Inferior parietal cortex (tissue), 1 donor: Measurements from ENCODE around the gene IRX4.
"Not testable (repeated sequence)": the region's sequence is repeated elsewhere in the genome, so short reads cannot be mapped to it uniquely, and the experiment has no call there.

ENCODE experiments used
- DNase-seq: peaks from one replicate; pipeline ENCODE4 v3.0.0-alpha.2; 2016; ENCODE audit errors: extremely low spot score

Gene IRX4

GRCh38 chr5:1856596-1857255, 26.0 kb downstream of the IRX4 start:
- DNase-seq, result no peak

- DNase-seq, result no peak
These were observed 27.1 kb downstream of the IRX4 start for GRCh38 chr5:1855596-1855995.

GRCh38 chr5:1855075-1855474, 27.6 kb downstream of the IRX4 start:
- no peak for DNase-seq

- no peak for DNase-seq
These were observed 29.2 kb downstream of the IRX4 start for GRCh38 chr5:1853531-1853930.

GRCh38 chr5:1852324-1852947, 30.3 kb downstream of the IRX4 start:
- DNase-seq, result no peak

GRCh38 chr5:1851290-1851934, 31.3 kb downstream of the IRX4 start:
- DNase-seq, result no peak

- no peak for DNase-seq
These were observed 32.2 kb downstream of the IRX4 start for GRCh38 chr5:1850324-1851154.

GRCh38 chr5:1847611-1848010, 35.1 kb downstream of the IRX4 start:
- no peak for DNase-seq

- no peak for DNase-seq
These were observed 35.7 kb downstream of the IRX4 start for GRCh38 chr5:1847056-1847455.

- no peak for DNase-seq
These were observed 36.1 kb downstream of the IRX4 start for GRCh38 chr5:1846583-1846982.

- DNase-seq, result no peak
These were observed 37.0 kb downstream of the IRX4 start for GRCh38 chr5:1845696-1846095.

- DNase-seq, result no peak
These were observed 37.9 kb downstream of the IRX4 start for GRCh38 chr5:1844708-1845436.

GRCh38 chr5:1843761-1844160, 39.0 kb downstream of the IRX4 start:
- not testable (repeated sequence) for DNase-seq

GRCh38 chr5:1842004-1842819, 40.5 kb downstream of the IRX4 start:
- no peak for DNase-seq

- no peak for DNase-seq
These were observed 41.8 kb downstream of the IRX4 start for GRCh38 chr5:1840741-1841521.

GRCh38 chr5:1840071-1840547, 42.6 kb downstream of the IRX4 start:
- no peak for DNase-seq

GRCh38 chr5:1838013-1838412, 44.7 kb downstream of the IRX4 start:
- DNase-seq, result no peak

- no peak for DNase-seq
These were observed 45.5 kb downstream of the IRX4 start for GRCh38 chr5:1836891-1837880.
